ENCODE measurements around the gene ABCC2. TPM values are rescaled to one million over a fixed set of nuclear protein-coding genes. Genes with fewer than 3 reads are reported as not detected.

The ABCC2 gene
- total and polyA plus RNA-seq, 8 donors = 0.60 to 1.8 (median 1.1) TPM

GRCh38 chr10:99750641-99751040, 31.8 kb upstream of the ABCC2 start:
- no peak overlapping the region for H3K4me3 ChIP-seq
- H3K9me3 ChIP-seq = no peaks in the 10 kb centered on the region
- no peak for DNase-seq
- no peak overlapping the region for H3K27ac ChIP-seq
- no peak for ATAC-seq
- no peaks in the 10 kb centered on the region for H3K27me3 ChIP-seq
- intact Hi-C loops (cut with DNase I) = no loop called here
- no peaks in the 10 kb centered on the region for H3K4me1 ChIP-seq
- H3K36me3 ChIP-seq = peaks cover 0 to 99% of the 10 kb centered on the region in 2 donors
- TF ChIP-seq CTCF (IDR thresholded peaks at IDR 0.05) = no peak

- Histone ChIP-seq H3K9me3 (no peaks in the 10 kb centered on the region), H3K4me1 (no peaks in the 10 kb centered on the region), H3K4me3 (no peak overlapping the region), H3K36me3 (peaks cover 0 to 97% of the 10 kb centered on the region in 2 donors), H3K27ac (no peak overlapping the region), H3K27me3 (no peaks in the 10 kb centered on the region)
- intact Hi-C loops (cut with DNase I) = no loop called here
- TF ChIP-seq CTCF (IDR thresholded peaks at IDR 0.05) = no peak
- no peak for DNase-seq
- ATAC-seq = no peak
Measured at GRCh38 chr10:99754670-99755069, 27.8 kb upstream of the ABCC2 start.

- intact Hi-C loops (cut with DNase I) = no loop called here
- ATAC-seq (no peak), DNase-seq (no peak)
- no peaks in the 10 kb centered on the region for H3K27me3 ChIP-seq
- H3K4me3 ChIP-seq = no peak overlapping the region
- peaks cover 0 to 97% of the 10 kb centered on the region in 2 donors for H3K36me3 ChIP-seq
- no peak for TF ChIP-seq CTCF (IDR thresholded peaks at IDR 0.05)
- H3K9me3 ChIP-seq = no peaks in the 10 kb centered on the region
- H3K4me1 ChIP-seq = no peaks in the 10 kb centered on the region
- no peak overlapping the region for H3K27ac ChIP-seq
Measured at GRCh38 chr10:99756159-99756558, 26.3 kb upstream of the ABCC2 start.

GRCh38 chr10:99758211-99758891, 24.1 kb upstream of the ABCC2 start:
- intact Hi-C loops (cut with DNase I) = no loop called here
- no peak overlapping the region for H3K4me3 ChIP-seq
- peaks cover 0 to 76% of the 10 kb centered on the region in 2 donors for H3K36me3 ChIP-seq
- peaks cover 0 to 2% of the 10 kb centered on the region in 2 donors for H3K4me1 ChIP-seq
- no peaks in the 10 kb centered on the region for H3K27me3 ChIP-seq
- DNase-seq = peak in 2 of 4 donors; percentile 26 to 63
- ATAC-seq = no peak
- no peak overlapping the region for H3K27ac ChIP-seq
- no peaks in the 10 kb centered on the region for H3K9me3 ChIP-seq
- TF ChIP-seq CTCF (IDR thresholded peaks at IDR 0.05) = no peak

- ATAC-seq (no peak), DNase-seq (no peak)
- no peaks in the 10 kb centered on the region for H3K9me3 ChIP-seq
- no peaks in the 10 kb centered on the region for H3K27me3 ChIP-seq
- peaks cover 0 to 58% of the 10 kb centered on the region in 2 donors for H3K36me3 ChIP-seq
- H3K4me1 ChIP-seq = peaks cover 0 to 5% of the 10 kb centered on the region in 2 donors
- no peak for TF ChIP-seq CTCF (IDR thresholded peaks at IDR 0.05)
- intact Hi-C loops (cut with DNase I) = no loop called here
- no peak overlapping the region for H3K27ac ChIP-seq
- no peak overlapping the region for H3K4me3 ChIP-seq
Measured at GRCh38 chr10:99760321-99760720, 22.1 kb upstream of the ABCC2 start.
